GM18870 (cell line): ENCODE data around the gene NMU.
"Not testable (repeated sequence)": the region's sequence is repeated elsewhere in the genome, so short reads cannot be mapped to it uniquely, and the experiment has no call there.

Experiments used
- ATAC-seq: cut with Tn5 transposase; IDR thresholded peaks from one replicate; pipeline ENCODE4 v1.9.1; 2021; ENCODE audit warnings: moderate library complexity; ENCODE audit not compliant: unreplicated experiment

Gene NMU

DNA sequence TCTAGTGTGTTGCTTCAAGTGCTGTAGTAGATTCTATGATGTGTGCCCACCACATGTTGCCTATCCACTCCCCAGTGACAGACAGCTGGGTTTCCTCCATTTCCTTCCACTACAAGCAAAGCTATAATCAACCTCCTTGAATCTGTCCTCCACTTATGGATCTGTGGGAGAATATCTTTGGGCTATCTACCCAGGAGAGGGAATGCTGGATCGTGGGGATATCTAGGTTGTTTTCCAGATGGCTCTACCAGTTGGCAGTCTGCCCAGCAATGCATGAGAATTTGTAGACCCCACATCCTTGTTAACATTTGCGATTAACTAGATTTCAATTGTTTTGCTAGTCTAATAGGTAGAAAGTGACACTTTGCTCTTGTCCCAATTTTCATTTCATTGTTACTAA, 10.3 kb downstream of the NMU start:
- ATAC-seq: no peak

- not testable (repeated sequence) for ATAC-seq
Observed at GRCh38 chr4:55624063-55624462, 12.0 kb downstream of the NMU start.

DNA sequence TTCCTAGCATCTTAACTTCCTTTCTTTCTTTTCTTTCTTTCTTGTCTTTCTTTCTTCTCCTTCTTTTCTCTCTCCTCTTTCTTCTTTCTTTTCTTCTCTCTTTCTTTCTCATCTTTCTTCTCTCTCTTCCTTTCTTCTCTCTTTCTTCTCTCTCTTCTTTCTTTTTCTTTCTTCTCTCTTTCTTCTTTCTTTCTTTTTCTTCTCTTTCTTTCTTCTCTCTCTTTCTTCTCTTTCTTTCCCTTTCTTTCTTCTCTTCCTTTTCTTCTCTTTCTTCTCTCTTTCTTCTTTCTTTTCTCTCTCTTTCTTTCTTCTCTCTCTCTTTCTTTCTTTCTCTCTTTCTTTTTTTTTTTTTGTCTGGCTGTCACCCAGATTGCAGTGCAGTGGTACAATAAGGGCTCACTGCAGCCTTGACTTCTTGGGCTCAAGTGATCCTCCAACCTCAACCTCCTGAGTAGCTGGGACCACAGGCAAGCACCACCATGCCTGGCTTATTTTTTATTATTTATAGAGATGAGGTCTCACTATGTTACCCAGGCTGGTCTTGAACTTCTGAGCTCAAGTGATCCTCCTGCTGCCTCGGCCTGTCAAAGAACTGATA, 17.5 kb downstream of the NMU start:
- ATAC-seq: no peak

DNA sequence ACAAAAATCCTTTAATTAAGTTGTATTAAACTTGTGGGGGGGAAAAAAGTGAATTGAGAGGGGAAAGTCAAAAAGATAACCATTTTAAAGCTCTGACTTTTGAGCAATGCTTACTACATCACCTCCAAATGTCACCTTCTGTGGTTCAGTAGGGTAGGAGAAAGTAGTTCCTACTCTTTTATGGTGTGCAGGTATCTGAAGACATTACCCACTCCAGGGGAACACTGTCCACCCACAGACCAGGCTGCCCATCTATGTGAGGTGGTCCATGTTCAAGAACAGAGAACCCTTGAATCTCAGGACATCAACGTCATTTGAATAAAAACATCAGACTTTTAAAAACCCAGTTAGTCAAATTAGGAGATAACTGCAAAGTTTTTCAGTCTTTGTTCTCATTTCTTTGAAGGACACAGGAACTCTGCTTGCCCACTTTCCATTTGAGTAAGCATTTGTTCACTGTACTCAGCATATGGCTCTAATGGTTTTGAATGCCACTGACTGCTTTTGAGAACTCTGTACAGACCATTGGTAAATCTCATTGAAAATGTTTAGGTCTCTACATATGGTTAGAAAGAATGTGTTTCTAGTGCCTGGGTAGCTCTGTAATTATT, 18.4 kb downstream of the NMU start:
- ATAC-seq: peak; percentile 98

GRCh38 chr4:55615008-55615407, 21.1 kb downstream of the NMU start:
- no peak for ATAC-seq

DNA sequence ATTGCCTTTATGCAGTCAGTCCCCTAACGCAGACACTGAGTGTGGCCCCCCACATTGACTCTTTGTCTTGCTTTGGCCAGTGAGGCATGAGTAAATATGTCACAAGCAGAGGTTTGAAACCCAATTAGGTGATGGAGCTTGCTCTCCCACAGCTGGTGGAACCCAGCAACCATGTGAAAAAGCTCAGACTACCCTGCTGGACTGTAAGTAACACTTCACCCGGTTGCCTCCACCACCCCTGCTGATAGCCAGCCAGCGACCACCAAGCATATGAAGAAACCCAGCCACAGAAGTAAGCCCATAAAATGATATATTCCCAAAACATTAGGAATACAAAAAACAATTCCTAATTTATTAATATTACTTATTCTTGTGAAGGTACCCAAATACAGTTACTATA, 22.5 kb downstream of the NMU start:
- ATAC-seq: no peak

GRCh38 chr4:55612341-55612740, 23.8 kb downstream of the NMU start:
- ATAC-seq: no peak

- no peak for ATAC-seq
Observed at GRCh38 chr4:55611358-55612059, 24.6 kb downstream of the NMU start.

DNA sequence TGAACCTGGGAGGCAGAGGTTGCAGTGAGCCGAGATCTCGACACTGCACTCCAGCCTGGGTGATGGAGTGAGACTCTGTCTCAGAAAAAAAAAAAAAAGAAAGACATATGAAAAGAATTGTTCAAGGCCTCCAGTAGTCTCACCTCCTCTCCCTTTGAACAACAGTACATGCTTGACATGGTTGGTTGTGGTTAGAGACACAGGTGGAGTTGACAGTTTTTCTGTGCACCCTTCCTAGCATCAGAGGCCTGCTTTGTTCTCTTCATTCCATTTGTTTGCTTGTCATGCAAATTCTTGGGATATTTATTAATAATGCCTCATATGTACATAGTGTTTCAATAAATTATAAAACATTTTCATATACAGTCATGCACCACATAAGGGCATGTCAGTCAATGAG, 25.7 kb downstream of the NMU start:
- ATAC-seq: no peak

GRCh38 chr4:55609393-55609866, 26.7 kb downstream of the NMU start:
- no peak for ATAC-seq

GRCh38 chr4:55608591-55608990, 27.5 kb downstream of the NMU start:
- ATAC-seq: no peak

DNA sequence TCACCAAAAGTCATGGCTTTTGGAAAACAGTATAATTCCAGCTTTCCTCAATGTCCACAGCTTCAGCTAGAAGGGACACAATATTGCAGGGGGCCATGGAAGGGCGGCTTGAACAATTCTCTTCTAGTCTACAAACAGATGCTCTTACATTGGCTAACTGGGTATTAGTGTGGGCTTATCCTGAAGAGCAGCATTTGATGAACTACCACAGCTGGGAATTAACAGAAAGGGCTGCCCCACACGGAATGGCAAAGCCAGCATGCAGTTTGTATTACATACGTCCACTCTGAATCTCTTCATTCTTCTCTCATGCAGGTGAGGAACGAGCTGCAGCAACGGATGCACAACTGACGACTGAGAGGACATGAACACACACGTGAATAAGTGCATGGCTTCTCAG, 31.1 kb downstream of the NMU start:
- ATAC-seq: no peak

GRCh38 chr4:55600640-55601039, 35.5 kb downstream of the NMU start:
- no peak for ATAC-seq

- no peak for ATAC-seq
Observed at GRCh38 chr4:55598641-55599040, 37.5 kb downstream of the NMU start.

DNA sequence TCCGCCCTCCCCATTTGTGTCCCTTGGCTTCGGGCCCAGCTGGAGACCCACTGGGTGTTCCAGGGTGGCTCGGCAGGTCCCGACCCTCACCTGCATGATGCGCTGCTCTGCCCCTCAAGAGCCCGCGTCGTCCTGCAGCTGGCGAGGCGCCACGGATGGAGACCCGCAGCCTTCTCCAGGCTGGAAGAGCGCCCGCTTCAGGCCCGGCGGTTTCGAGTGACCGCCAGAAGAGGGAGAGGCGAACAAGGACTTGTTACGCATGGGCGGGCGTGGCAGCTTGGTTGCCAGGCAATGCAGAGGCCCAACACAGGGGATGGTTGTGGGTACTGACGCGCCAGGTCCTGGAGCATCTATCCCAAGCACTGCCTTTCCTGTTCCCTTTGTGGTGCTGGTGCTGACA, 44.1 kb downstream of the NMU start, which contains the start of gene PDCL2:
Gene PDCL2, minus strand, starts transcription at position 232 of the 400 bp plus-strand sequence. Its CDS starts 136 bp downstream, at position 96.
- no peak for ATAC-seq

DNA sequence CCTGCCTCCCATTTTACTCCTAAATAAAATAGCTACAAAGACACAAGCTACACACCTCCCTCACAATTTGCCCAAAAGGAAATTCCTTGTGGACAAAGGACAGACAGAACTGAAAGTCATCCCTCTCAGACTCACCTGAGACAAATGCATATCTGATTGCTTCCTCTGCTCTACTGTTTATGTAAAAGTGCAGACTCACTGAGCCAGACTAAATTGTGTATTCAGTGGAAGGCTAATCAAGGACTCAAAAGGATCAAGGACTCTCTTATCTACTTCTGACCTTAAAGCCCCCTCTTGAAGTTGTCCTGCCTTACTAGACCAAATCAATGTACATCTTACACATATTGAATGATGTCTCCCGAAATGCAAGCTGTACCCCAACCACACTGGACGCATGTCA, 47.9 kb downstream of the NMU start:
- no peak for ATAC-seq

DNA sequence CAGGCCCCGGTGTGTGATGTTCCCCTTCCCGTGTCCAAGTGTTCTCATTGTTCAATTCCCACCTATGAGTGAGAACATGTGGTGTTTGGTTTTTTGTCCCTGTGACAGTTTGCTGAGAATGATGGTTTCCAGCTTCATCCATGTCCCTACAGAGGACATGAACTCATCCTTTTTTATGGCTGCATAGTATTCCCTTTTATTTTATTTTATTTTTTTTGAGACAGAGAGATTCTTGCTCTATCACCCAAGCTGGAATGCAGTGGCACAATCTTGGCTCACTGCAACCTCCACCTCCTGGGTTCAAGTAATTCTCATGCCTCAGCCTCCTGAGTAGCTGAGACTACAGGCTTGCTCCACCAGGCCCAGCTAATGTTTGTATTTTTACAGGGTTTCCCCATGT, 53.3 kb downstream of the NMU start:
- ATAC-seq: not testable (repeated sequence)

DNA sequence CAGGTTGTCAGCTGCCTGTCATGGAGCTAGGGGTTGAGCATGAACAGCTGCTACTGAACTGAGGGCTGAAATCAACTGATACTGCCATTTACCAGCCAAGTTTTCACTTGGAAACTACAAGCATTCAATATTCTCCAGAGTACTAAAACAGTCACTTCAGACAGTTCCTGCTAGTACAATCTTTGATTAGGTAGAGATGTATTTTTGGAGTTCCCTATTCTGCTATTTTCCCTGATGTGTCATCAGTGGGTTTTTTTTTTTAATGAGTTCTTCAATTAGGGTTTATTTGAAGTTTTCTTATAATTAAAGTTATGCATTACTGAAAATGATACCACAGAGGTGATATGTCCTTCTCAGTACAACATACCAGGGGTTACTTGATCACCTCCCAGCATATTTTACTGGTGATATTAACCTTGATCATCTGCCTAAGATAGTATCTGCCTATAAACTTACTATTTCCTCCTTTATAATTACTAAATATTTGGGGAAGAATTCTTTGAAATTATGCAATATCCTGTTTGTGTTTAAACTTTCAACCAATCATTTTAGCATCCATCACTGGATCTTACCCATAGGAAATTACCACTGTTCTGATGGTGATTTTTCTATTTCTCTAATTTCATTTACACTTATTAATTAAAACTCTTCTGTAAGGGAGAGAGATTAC, 57.6 kb downstream of the NMU start:
- ATAC-seq: no peak

DNA sequence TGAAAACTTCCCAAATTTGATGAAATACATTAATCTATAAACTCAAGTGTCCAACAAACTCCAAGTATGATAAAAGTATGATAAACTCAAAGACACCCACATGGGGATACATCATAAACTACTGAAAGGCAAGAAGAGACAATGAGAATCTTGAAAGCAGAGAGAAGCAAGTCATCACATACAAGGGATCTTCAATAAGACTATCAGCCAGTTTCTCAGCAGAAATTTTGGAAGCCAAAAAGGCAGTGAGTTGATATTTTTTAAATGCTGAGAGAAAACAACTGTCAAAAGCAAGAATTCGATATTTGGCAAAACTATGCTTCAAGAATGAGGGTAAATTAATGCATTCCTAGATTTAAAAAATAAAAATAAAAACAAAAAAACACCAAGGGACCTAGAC, 60.6 kb downstream of the NMU start:
- ATAC-seq: no peak

DNA sequence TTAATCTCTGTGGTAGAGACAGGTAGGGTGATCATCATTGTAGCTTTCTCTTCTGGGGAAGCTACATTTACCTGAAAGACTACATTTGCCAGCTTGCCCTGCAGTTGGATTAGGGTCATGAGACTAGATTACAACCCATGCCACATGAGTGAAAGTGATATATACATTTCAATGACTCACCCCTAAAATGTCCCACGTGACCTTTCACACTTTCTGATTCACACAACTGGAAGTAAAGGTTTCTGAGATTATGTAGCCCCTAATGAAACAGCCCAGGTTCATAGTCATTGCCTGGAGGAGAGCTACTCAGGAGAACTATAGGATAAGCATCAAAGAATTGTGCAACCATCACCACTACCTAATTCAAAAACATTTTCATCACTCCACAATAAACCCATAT, 61.8 kb downstream of the NMU start:
- ATAC-seq: no peak

GRCh38 chr4:55571806-55572205, 64.3 kb downstream of the NMU start:
- ATAC-seq: no peak
